ENCODE results near the gene SHOC1.

The SHOC1 gene

GRCh38 chr9:111838439-111838838 is 43.7 kb upstream of the SHOC1 start:
- TF ChIP-seq YY1 (IDR thresholded peaks at IDR 0.05; ENCODE audit: low read depth) (no peak), USF1 (IDR thresholded peaks at IDR 0.05) (no peak), EGR1 (IDR thresholded peaks at IDR 0.05) (no peak), CEBPB (IDR thresholded peaks at IDR 0.05) (no peak), NFIC (IDR thresholded peaks at IDR 0.05) (no peak), RAD21 (IDR thresholded peaks at IDR 0.05; ENCODE audit: low read depth) (no peak), REST (IDR thresholded peaks at IDR 0.05; ENCODE audit: low read depth) (no peak), FOXM1 (IDR thresholded peaks at IDR 0.05; ENCODE audit: borderline replicate concordance, low read depth) (no peak), TAF1 (IDR thresholded peaks at IDR 0.05; ENCODE audit: low read depth) (no peak), TCF12 (IDR thresholded peaks at IDR 0.05; ENCODE audit: low read depth) (no peak)

GRCh38 chr9:111836311-111836710 is 41.6 kb upstream of the SHOC1 start:
- no peak for TF ChIP-seq NFIC (IDR thresholded peaks at IDR 0.05)

GRCh38 chr9:111833941-111834340 is 39.2 kb upstream of the SHOC1 start:
- TF ChIP-seq TAF1 (IDR thresholded peaks at IDR 0.05; ENCODE audit: low read depth) (no peak), EP300 (IDR thresholded peaks at IDR 0.05; ENCODE audit: borderline replicate concordance) (no peak), TEAD4 (IDR thresholded peaks at IDR 0.05) (no peak), FOXM1 (IDR thresholded peaks at IDR 0.05; ENCODE audit: borderline replicate concordance, low read depth) (no peak), EGR1 (IDR thresholded peaks at IDR 0.05) (no peak), TCF12 (IDR thresholded peaks at IDR 0.05; ENCODE audit: low read depth) (no peak), NFIC (IDR thresholded peaks at IDR 0.05) (no peak), YY1 (IDR thresholded peaks at IDR 0.05; ENCODE audit: low read depth) (no peak), RAD21 (IDR thresholded peaks at IDR 0.05; ENCODE audit: low read depth) (no peak), USF1 (IDR thresholded peaks at IDR 0.05) (no peak), CEBPB (IDR thresholded peaks at IDR 0.05) (no peak), ZBTB7A (IDR thresholded peaks at IDR 0.05; ENCODE audit: low read depth) (no peak), MAX (IDR thresholded peaks at IDR 0.05) (no peak), REST (IDR thresholded peaks at IDR 0.05; ENCODE audit: low read depth) (no peak), CREB1 (IDR thresholded peaks at IDR 0.05; ENCODE audit: low read depth) (no peak)

GRCh38 chr9:111832449-111832848 is 37.7 kb upstream of the SHOC1 start:
- no peak for TF ChIP-seq YY1 (IDR thresholded peaks at IDR 0.05; ENCODE audit: low read depth)
- no peak for TF ChIP-seq TCF12 (IDR thresholded peaks at IDR 0.05; ENCODE audit: low read depth)
- no peak for TF ChIP-seq REST (IDR thresholded peaks at IDR 0.05; ENCODE audit: low read depth)
- TF ChIP-seq EP300 (IDR thresholded peaks at IDR 0.05; ENCODE audit: borderline replicate concordance), result no peak
- TF ChIP-seq FOXM1 (IDR thresholded peaks at IDR 0.05; ENCODE audit: borderline replicate concordance, low read depth), result no peak
- no peak for TF ChIP-seq MAX (IDR thresholded peaks at IDR 0.05)
- TF ChIP-seq EGR1 (IDR thresholded peaks at IDR 0.05), result no peak
- TF ChIP-seq CEBPB (IDR thresholded peaks at IDR 0.05), result no peak
- TF ChIP-seq CREB1 (IDR thresholded peaks at IDR 0.05; ENCODE audit: low read depth), result no peak
- TF ChIP-seq TEAD4 (IDR thresholded peaks at IDR 0.05), result no peak
- TF ChIP-seq RAD21 (IDR thresholded peaks at IDR 0.05; ENCODE audit: low read depth), result no peak
- TF ChIP-seq USF1 (IDR thresholded peaks at IDR 0.05), result no peak
- no peak for TF ChIP-seq ZBTB7A (IDR thresholded peaks at IDR 0.05; ENCODE audit: low read depth)
- TF ChIP-seq NFIC (IDR thresholded peaks at IDR 0.05), result no peak
- TF ChIP-seq TAF1 (IDR thresholded peaks at IDR 0.05; ENCODE audit: low read depth), result no peak

Measured in Ishikawa (cell line).